ENCODE results near the gene IFIT1.
A peak's percentile ranks its signal among the peaks of the same experiment; 100 is the strongest.
"Not testable (repeated sequence)": the region's sequence is repeated elsewhere in the genome, so short reads cannot be mapped to it uniquely, and the experiment has no call there.

The IFIT1 gene

GRCh38 chr10:89403043-89403442, 10.6 kb downstream of the IFIT1 start:
- DNase-seq = no peak

GRCh38 chr10:89404104-89405047, 12.0 kb downstream of the IFIT1 start:
- no peak for DNase-seq

- not testable (repeated sequence) for DNase-seq
These were observed 13.8 kb downstream of the IFIT1 start for GRCh38 chr10:89406178-89406577.

- not testable (repeated sequence) for DNase-seq
These were observed 15.4 kb downstream of the IFIT1 start for GRCh38 chr10:89407792-89408191.

GRCh38 chr10:89409282-89409681, 16.9 kb downstream of the IFIT1 start:
- DNase-seq = not testable (repeated sequence)

- not testable (repeated sequence) for DNase-seq
These were observed 18.1 kb downstream of the IFIT1 start for GRCh38 chr10:89410551-89410950.

GRCh38 chr10:89411135-89411534, 18.7 kb downstream of the IFIT1 start:
- not testable (repeated sequence) for DNase-seq

- peak; percentile 19 for DNase-seq
These were observed 19.9 kb downstream of the IFIT1 start for GRCh38 chr10:89412276-89412675.

- DNase-seq = no peak
These were observed 21.0 kb downstream of the IFIT1 start for GRCh38 chr10:89413398-89413912.

GRCh38 chr10:89414146-89414878, 21.9 kb downstream of the IFIT1 start, which contains the start of gene IFIT5:
TSS of gene IFIT5 (plus strand) at chr10:89414568. CDS start at chr10:89414799, 231 bp downstream.
- DNase-seq = peak; percentile 65

- peak; percentile 22 for DNase-seq
These were observed 22.7 kb downstream of the IFIT1 start for GRCh38 chr10:89414879-89415821.

GRCh38 chr10:89416465-89416864, 24.0 kb downstream of the IFIT1 start:
- DNase-seq = no peak

GRCh38 chr10:89419548-89419947, 27.1 kb downstream of the IFIT1 start:
- no peak for DNase-seq

- no peak for DNase-seq
These were observed 28.6 kb downstream of the IFIT1 start for GRCh38 chr10:89421018-89421476.

GRCh38 chr10:89425000-89425399, 32.6 kb downstream of the IFIT1 start:
- no peak for DNase-seq

- peak; percentile 30 for DNase-seq
These were observed 33.9 kb downstream of the IFIT1 start for GRCh38 chr10:89426230-89426868.

GRCh38 chr10:89427629-89428028, 35.2 kb downstream of the IFIT1 start:
- no peak for DNase-seq

GRCh38 chr10:89428877-89429276, 36.5 kb downstream of the IFIT1 start:
- DNase-seq = no peak

GRCh38 chr10:89431977-89432376, 39.6 kb downstream of the IFIT1 start:
- no peak for DNase-seq

- no peak for DNase-seq
These were observed 46.1 kb downstream of the IFIT1 start for GRCh38 chr10:89438525-89438924.

GRCh38 chr10:89440226-89441009, 48.0 kb downstream of the IFIT1 start:
- DNase-seq = no peak
